ENCODE results near the gene BPIFB2.

Gene BPIFB2

DNA sequence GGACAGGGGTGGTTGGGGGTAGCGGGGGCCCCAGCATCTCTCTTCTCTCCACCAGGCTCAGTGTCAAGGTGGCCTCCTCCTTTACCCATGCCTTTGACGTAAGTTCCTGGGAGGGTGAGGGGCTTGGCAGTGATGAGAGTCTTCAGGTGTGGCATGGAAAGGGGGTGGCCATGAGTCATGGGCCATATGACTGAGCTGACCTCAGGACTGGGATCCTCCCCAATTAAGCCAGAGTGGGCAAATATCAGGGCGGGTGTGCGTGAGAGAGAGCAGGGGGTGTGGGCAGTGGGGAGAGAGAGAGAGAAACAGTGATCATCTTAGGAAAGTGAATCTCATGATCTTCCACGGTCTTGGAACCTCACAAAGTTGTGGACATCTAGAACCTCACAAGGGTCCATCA, 63.7 kb downstream of the BPIFB2 start:
- TF ChIP-seq, protein P1, sequence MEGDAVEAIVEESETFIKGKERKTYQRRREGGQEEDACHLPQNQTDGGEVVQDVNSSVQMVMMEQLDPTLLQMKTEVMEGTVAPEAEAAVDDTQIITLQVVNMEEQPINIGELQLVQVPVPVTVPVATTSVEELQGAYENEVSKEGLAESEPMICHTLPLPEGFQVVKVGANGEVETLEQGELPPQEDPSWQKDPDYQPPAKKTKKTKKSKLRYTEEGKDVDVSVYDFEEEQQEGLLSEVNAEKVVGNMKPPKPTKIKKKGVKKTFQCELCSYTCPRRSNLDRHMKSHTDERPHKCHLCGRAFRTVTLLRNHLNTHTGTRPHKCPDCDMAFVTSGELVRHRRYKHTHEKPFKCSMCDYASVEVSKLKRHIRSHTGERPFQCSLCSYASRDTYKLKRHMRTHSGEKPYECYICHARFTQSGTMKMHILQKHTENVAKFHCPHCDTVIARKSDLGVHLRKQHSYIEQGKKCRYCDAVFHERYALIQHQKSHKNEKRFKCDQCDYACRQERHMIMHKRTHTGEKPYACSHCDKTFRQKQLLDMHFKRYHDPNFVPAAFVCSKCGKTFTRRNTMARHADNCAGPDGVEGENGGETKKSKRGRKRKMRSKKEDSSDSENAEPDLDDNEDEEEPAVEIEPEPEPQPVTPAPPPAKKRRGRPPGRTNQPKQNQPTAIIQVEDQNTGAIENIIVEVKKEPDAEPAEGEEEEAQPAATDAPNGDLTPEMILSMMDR (IDR thresholded peaks at IDR 0.05; ENCODE audit: insufficient read depth, missing control alignments) = no peak
- FAIRE-seq (no peak), DNase-seq (ENCODE audit: insufficient read length, low spot score) (no peak)

DNA sequence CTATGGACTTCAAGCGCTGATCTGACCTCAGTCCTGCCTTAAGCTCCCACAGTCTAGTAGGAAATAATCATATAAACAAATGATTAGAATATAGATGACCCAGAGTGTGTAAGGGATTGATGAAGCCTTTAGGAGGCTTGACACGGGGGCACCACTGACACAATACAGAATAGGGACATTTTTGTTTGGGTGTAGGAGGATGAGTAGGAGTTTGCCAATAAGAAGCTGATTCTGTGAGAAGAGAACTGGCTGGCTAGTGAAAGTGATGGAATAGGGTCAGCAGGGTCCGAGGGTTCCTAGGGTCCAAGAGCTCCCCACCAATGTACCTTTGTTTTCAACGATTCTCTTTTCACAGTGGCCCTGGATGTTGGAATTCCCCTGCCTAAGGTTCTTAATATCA, 64.9 kb downstream of the BPIFB2 start:
- TF ChIP-seq, protein P1 (IDR thresholded peaks at IDR 0.05; ENCODE audit: insufficient read depth, missing control alignments) = no peak
- FAIRE-seq = no peak
- no peak for DNase-seq (ENCODE audit: insufficient read length, low spot score)

DNA sequence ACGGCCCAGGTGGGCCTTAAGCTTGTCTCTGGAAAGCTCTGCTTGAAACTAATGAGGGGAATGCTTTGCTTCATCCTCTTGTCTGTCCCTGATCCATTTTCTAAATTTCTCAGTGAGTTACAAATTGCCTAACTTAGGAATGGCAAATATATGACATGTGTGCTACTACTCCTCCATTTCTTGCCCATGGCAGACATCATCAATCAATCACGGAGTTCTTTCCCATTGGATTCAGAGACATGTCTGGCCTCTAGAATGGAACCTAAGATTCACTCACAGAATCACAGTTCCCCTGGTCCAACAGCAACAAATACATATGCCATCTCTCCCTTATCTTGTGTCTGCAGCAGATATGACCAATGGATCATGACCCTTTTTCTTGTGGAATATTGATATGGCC, 65.3 kb downstream of the BPIFB2 start:
- FAIRE-seq (no peak), DNase-seq (ENCODE audit: insufficient read length, low spot score) (no peak)
- TF ChIP-seq, protein P1 (IDR thresholded peaks at IDR 0.05; ENCODE audit: insufficient read depth, missing control alignments) = no peak

All from D721Med (cell line).